CD4-positive, alpha-beta T cell treated with Interleukin-15 for 1 hour (primary cell): Measurements from ENCODE around the gene CCDC33.

Source experiments
- DNase-seq: peaks from one replicate; pipeline ENCODE4 v3.0.0-alpha.2; 2020

CCDC33 gene

GRCh38 chr15:74290645-74291044 lies 54.5 kb downstream of the CCDC33 start:
- DNase-seq = no peak

DNA sequence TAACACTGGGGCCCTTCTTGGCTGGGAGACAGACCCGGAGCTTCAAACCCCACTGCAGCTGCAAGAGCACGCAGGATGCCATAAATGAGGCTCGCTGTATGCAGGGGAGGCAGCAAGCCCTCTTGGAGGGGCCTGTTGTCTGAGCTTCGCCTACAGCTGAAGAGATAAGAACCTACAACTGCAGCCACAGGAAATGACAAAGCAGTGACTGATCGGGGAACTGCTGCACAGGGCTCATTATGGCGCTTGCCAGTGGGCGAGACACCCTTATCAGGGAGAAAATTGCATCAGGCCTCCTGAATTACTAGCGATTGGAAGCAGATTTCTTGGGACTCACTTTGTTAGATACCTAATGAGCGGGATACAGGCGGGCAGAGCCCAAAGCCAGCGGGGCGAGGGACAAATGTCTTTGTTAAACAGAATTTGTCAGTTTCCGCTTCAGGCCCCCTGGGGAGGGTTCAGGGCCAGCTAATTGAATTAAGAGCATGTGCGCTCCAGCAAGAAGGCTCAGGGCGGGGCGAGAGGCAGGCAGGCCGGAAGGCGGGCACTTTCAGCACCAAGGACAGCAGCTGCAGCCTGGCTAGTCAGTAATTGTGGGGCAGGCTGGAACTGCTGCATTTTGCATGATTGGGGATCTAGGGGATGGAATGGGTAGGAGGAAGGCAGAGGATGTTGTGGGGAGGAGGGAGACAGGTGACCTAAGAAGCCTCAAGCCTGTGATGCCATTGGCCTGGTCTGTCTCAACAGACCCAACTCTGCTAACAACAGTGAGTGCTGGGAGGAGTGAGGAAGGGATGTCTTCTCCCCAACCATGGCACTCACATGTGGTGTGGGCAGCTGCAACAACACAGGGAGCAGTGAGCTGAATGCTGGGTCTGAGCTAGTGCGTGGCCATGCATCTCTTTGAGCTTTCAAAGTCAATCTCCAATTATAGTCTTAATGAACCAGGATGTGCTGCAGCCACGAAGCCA lies 55.3 kb downstream of the CCDC33 start:
- DNase-seq = no peak

- DNase-seq = no peak
Observed at GRCh38 chr15:74293021-74293810, 57.1 kb downstream of the CCDC33 start.

- no peak for DNase-seq
Observed at GRCh38 chr15:74294010-74294409, 57.9 kb downstream of the CCDC33 start.

GRCh38 chr15:74295800-74296199 lies 59.7 kb downstream of the CCDC33 start:
- DNase-seq = no peak

DNA sequence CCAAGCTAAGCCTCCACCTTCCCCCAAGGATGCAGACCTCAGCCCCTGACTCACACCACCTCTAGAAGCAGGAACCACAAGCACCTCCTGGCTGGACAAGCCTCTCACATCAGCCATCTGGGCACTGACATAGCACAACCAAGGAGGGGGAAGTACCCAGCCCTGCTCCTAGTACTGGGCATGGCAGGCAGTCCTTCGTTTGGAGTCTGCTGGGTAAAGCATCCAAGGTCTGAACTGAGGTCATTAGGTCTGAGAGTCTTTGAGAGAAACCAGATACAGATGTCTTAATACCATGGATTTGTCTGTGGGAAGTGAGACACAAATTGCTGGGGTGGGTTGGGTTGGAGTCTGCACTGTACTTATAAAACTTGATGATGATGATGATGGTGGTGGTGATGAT lies 61.8 kb downstream of the CCDC33 start:
- DNase-seq = no peak

DNA sequence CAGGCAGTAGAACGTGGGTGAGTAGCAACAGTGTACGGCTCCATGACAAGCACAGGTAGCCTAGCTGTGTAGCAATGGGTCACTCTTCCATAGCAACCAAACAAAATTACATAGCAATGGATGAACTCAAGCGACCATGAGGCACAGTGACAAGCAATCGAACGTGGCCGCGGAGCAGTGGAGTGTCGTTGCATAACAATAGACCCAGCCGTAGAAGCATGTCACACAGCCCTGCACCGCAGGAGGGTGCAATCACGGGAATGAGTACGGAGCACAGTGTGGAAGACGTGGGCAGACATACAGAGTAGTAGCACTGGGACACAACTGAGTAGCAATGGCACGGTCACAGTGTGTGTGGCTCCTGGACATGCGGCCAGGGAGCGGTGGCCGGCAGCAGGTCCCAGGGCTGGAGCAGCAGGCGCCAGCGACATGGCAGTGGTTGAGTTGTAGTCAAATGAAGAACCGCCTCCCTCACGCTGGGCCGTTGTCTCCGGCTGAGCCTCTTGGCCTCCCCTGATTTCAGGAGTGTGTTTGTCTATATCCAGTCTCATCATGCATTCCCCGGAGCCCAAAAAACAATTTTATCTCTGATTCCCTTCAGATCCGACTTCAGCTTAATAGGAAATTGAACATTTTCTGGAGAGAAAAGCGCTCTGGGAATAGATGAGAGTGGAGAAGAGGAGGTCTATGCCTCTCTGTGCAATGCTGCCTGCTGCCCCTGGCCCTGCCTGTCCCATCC lies 64.1 kb downstream of the CCDC33 start:
- no peak for DNase-seq

DNA sequence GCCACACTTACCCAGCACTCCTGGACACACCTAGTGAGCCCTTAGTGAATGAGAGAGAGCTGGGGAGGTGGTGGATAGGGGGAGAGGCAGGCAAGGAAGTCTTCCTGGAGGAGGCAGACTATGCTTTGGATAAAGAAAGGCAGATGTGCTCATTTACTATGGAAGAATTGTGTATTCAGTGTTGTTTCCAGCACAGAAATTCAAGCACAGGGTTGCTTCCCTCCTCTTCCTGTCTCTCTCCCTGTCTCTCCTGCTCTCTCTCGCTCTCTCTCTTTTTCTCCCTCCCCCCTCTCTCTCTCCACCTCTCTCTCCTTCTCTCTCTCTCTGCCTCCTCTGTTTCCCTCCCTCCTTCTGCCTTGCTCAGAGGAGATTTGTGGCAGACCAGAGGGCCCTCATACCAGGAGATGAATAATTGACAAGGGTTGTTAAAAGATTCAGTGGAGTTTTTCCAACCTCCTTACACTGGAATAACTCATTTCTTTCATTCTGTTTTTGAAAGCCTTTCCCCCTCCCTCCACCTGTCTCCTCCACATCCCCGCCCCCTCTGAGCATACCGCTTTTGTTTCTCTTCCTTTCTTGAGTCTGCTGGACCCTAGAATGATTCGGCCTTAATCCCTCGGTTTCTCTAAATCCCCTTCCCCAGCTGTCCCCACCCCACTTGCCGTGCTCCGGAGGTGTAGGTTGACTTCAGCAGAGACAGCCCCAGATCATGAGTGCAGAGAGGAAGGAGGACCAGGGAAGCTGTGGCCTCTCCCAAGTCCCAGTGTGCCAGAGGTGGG lies 65.6 kb downstream of the CCDC33 start:
- no peak for DNase-seq

GRCh38 chr15:74302821-74303359 lies 66.8 kb downstream of the CCDC33 start:
- DNase-seq = no peak

- DNase-seq = no peak
Observed at GRCh38 chr15:74303741-74304309, 67.7 kb downstream of the CCDC33 start.

DNA sequence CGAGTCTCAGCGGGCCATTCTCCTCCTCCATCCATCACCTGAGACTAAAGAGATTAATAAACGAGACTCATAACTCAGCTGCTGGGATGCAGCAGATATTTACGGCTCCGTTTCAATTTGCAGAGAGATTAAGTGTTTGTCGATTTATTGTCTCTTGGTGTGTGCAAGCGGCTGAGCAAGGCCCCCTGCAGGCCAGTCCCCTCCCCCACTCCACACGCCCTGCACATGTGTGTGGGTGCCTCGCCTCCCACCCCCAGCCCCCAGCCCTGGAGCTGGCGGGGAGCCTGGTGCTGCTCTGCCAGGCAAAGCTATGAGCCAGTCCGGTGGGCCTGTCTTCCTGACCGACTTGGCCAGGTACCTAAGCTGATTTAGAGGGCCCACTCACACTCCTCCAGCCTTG lies 68.3 kb downstream of the CCDC33 start:
- no peak for DNase-seq

GRCh38 chr15:74305687-74306086 lies 69.6 kb downstream of the CCDC33 start:
- no peak for DNase-seq

DNA sequence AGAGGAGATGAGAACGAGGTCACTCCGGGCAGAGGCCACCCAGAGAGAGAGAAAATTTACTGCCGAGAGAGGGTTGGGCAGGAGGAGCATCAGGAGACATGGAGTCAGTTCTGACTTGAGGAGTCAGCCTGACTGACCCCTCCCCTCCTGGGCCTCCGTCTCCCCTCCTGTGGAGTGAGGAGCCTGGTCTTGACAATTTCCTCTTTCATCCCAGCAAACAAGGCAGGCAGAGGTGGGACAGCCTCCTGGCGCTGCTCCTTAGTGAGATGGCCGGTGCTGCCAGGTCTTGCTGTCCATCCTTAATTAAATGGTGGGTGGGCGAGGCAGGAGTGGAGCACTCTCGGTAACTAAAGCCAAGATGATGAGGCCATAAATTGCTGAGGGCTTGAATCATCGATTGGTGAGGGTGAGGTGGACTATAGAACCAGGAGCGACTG lies 70.7 kb downstream of the CCDC33 start:
- DNase-seq = no peak

DNA sequence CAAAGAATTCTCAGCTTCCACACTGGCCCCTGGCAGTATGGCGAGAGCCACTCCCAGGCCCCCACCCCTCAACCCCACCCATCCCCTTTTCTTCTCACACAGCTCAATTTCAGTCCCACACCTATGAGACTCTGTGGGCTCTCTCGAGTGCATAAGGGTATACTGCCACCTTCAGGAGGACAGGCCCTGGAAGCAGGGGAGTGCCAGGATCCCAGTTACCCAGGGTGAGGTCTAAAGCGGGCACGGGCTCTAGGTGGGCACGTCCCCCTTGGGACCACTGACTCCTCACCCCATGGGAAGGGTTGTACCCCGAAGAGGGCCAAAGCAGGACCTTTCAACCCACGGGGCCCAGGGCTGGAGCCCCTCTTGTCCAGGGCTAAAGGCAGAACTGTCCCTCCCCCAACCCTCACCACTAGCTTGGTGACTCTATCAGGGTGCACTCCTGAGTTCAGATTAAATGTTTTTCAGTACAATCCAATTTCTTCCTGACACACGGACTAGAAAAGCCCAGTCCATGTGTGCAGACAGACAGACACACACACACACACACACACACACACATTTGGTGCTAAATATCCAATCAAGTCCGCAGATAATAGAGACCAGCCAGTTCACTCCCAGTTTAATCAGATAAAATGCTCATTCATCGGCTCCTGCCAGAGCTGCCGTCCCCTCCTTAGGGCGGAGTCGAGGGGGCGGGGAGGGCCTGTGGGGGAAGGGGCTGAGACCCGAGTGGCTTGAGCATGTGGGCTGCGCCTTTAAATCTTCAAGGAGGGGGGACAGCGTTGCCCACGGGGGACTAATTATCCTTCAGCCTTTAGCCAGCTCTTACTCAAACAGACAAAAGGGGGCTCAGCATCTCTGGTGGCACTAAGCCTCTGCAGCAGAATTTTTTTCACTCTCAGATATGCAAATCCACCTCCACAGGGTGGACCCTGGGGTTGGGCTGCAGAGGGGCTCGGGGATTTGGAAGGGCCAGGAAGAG lies 72.0 kb downstream of the CCDC33 start:
- DNase-seq = no peak

DNA sequence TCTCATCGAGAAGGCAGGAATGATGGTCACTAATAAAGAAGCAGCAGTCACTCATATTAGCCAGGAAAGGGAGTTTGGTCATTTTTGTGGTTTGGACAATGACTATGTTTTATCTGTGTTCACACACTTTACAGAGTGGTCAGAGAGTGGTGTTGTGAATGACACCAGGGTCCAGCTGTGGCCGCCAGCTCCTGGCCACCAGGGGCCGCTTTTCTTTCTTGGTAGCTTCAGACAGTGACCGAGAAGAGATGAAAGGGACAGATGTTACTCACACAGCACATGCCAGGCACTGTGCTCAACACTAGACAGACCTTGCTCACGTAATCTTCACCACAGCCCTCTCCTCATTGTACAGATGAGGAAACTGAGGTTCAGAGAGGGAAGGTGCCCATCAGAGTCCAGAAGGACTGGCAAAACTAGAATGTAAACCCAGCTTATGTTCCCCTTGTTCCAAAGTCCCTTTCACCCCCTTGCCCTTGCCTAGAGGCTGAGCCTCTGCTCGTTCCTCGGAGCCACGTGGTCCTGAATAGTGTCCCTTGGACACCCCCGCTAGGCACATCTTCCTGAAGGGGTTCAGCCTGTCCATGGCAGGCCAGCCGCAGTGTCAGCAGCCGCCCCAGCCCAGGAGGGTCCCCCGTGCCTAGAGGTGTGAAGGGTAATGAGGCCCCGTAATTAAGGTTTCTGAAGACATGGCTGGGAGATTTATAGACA lies 75.8 kb downstream of the CCDC33 start:
- no peak for DNase-seq

DNA sequence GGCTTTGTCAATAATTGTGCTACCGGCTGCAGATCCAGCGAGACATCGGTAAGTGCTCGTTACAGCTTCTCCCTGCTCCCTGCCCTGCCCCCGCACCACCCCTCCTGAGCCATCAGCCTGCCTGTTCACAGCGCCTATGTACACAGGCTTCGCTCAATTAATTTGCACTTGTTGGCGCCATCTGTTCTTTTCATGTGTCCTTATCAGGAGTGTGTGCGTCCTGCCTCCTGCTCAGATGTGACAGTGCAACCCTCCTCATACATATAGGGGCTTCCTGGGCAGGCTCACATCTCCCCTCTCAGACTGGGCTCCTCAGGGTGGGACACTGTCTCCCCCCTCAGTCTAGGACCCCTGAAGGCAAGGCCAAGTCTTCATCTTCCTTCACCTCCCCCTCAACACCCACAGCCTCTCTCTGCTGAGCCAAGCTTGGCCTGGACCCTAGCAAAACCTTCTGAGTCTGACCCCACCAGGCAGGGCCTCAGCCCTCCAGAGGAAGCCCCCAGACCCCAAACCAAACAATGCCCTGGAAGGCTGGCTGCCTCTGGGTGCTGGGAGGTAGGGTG lies 76.4 kb downstream of the CCDC33 start:
- DNase-seq = no peak

- no peak for DNase-seq
Observed at GRCh38 chr15:74313889-74314288, 77.8 kb downstream of the CCDC33 start.

GRCh38 chr15:74314795-74315438 lies 78.8 kb downstream of the CCDC33 start:
- no peak for DNase-seq

GRCh38 chr15:74315626-74316025 lies 79.5 kb downstream of the CCDC33 start:
- DNase-seq = no peak
